BJ (cell line): ENCODE data around the gene TRAF3IP1. TPM values are rescaled to one million over a fixed set of nuclear protein-coding genes. Genes with fewer than 3 reads are reported as not detected.

Source experiments
- CTCF ChIA-PET: fragments of 350-600 bp; formaldehyde crosslinking; extraction: SDS; loops from one replicate; lab custom pipeline; 2021; ENCODE audit warnings: antibody characterized with exemption, inconsistent platforms; lab: Yijun Ruan, JAX
- POLR2A ChIA-PET: fragments of 300-600 bp; sonication (Branson Sonifier 250); formaldehyde crosslinking; extraction: SDS; loops from one replicate; lab custom pipeline; 2021; ENCODE audit warnings: antibody characterized with exemption; lab: Charles Lee
- DNase-seq: peaks from one replicate; pipeline ENCODE4 v3.0.0-alpha.2; 2011; ENCODE audit warnings: low read depth
- H3K27me3 ChIP-seq: 2 replicates; pipeline ENCODE4 v1.6.0; 2011; ENCODE audit warnings: low read length; ENCODE audit not compliant: control insufficient read depth, insufficient read depth
- H3K36me3 ChIP-seq: 2 replicates; pipeline ENCODE4 v1.5.1; 2011; ENCODE audit warnings: low read length; ENCODE audit not compliant: control insufficient read depth, insufficient read depth
- H3K4me3 ChIP-seq: 2 replicates; pipeline ENCODE4 v1.5.1; 2011; ENCODE audit warnings: low read depth, mild to moderate bottlenecking, control low read depth, low read length
- CTCF ChIP-seq: IDR thresholded peaks from 2 replicates; pipeline ENCODE4 v1.5.1; 2011; ENCODE audit warnings: low read depth, mild to moderate bottlenecking, control low read depth, inconsistent platforms, low read length, moderate library complexity; ENCODE audit not compliant: insufficient read depth
- polyA plus RNA-seq: library from polyadenylated mRNA; depleted of rRNA; stranded (reverse); fragments of >200 nt; gene quantifications from 2 replicates; pipeline ENCODE4 v1.2.3, GENCODE V29; 2011

TRAF3IP1 gene
- polyA plus RNA-seq, 1 experiment: 5.8 TPM

DNA sequence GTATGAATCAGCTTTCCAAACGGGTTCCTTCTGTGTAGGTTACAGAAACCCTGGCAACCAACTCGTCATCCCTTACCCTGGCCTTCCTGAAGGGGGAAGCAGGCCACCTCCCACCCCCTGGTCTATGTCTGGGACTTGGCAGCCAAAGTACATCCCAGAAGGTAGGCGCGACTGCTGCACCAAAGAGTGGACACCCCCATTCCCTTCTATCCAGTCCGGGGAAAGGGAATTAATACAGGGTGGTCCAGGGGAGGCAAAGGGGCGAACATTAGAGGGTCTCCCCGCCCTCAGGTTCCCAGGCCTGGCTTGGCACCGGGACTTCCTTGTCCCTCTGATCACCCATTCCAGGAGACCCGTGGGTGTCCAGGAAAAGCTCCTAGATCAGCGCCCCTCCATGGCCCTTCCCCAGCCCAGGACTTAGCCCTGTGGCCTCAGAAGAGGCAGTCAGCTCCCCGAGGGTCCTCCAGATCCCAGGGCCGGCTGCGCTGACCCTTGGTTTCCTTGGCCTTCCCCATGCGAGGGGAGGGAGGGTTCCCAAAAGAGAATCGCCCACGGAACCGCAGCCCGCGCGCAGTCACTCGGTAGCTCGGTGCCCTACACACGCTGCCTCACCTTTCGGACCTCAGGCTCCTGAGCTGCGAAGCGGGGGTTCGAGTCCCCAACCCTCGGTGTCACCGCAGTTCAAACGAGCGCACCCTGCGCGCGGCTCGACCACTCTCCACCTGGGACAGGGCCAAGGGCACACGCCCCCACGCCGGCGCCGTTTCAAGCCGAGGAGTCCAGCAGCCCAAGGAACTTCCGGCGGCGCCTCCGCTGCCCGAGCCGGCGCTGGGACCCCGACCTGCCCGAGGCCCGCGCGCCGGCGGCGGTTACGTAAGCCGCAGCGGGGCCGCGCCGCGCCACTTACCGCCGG, 32.3 kb upstream of the TRAF3IP1 start, which contains the start of gene PER2:
Gene PER2, minus strand, starts transcription at position 874 of the 913 bp plus-strand sequence. CDS start 10,674 bp downstream, outside the sequence.
- peak; percentile 29 for TF ChIP-seq CTCF
- peak; percentile 57 for DNase-seq
- H3K4me3 ChIP-seq: peak within 1 kb of the TSS; percentile 82
- CTCF ChIA-PET: interaction anchor here (0.6 to 2.3 kb wide), 5 partner anchors 10 to 429 kb away, joined by 3 to 7 read pairs (median 3); no protein-coding TSS in a partner anchor
- no peaks in the 10 kb centered on the region for H3K36me3 ChIP-seq
- POLR2A ChIA-PET: no interaction called here
- H3K27me3 ChIP-seq: no peaks in the 10 kb centered on the region

DNA sequence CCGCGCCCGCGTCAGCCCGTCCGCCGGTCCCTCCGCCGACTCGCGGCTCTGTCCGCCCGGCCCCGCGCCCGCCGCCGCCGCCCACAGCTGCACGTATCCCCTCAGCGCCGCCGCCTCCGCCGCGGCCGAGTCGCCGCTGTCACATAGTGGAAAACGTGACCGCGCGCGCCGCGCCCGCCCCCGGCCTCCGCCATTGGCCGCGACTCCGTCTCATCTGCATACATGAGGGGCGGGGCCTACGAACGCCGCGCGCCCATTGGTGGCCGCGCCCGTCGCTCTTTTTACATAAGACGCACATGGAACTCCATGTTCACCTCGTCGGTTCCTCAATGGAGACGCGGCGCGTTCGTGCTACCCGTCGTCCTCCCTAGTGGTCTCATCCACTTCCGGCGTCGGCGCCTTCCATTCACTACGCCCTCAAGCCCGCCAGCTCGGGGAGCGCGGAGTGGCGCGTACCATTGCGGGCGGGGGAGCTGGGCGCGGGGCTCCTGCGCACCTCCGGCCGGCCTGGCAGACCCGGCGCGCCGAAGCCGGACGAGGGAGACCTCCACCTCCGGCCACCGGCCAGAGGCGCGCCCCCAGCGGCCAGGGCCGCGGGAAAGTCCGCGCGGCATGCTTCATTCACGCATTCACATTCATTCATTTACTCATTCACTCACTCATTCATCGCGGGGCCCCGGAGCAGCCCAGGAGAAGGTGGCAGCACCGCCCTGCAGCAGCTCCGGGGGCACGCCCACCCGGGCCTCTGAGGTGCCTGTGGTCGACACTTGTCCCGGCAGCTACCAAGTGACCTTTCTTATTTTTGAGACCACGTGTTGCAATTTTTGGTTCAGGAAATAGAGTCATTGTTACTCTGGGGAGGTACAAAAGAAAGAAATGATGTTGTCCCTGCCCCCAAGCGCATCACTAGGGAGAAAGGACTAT, 31.4 kb upstream of the TRAF3IP1 start:
- DNase-seq: peak; percentile 93
- H3K36me3 ChIP-seq: no peaks in the 10 kb centered on the region
- ChIA-PET POLR2A (no interaction called here), CTCF (interaction anchor here (0.6 to 2.3 kb wide), 6 partner anchors 11 to 34 kb away, joined by 3 to 7 read pairs (median 3); no protein-coding TSS in a partner anchor)
- peak; percentile 43; the same call in 1 of the 2 replicates for TF ChIP-seq CTCF
- no peaks in the 10 kb centered on the region for H3K27me3 ChIP-seq
- H3K4me3 ChIP-seq: peak overlapping the region; percentile 82

DNA sequence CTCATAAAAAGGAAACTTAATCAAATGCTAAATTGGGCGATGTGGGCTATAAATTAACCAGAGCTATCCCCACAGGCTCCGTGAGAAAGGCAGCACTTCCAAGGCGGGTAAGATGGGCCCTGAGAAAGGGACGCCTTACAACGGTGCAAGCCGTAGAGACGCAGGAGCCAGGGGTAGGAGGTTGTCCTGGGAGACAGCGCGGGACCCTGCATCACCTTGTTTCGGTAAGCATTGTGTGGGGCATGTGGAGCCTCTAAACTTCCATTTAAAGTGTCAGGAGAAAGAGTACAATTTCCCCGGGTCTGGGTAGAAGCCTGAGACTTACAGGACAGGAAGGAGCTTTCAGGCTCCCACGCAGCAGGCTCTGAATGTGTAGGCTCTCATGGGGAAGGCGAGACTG, 30.7 kb upstream of the TRAF3IP1 start:
- ChIA-PET POLR2A (no interaction called here), CTCF (interaction anchor here (0.7 to 1.3 kb wide), 3 partner anchors 11 to 33 kb away, joined by 3 read pairs; no protein-coding TSS in a partner anchor)
- TF ChIP-seq CTCF: no peak
- no peaks in the 10 kb centered on the region for H3K36me3 ChIP-seq
- peak overlapping the region; percentile 82 for H3K4me3 ChIP-seq
- no peak for DNase-seq
- H3K27me3 ChIP-seq: peaks cover 2% of the 10 kb centered on the region

DNA sequence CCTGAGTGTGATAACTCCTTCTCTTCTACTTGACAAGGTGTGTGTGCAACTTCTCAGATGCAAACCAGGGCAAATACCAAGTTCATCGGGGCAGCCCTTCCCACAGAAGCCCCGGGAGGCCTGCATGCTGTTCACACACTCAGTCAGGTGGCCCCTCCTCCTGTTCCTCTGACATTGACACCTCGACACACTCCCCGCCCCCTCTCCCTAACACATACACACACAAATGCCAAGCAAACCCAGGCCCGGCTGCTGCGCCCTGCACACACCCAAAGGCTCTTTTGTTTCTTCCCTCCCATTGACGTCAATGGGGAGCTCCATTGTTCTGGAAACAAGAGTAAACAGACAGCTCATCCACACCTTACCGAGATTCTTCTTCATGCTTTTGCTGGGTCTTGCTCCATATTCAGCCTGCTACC, 30.2 kb upstream of the TRAF3IP1 start:
- no peaks in the 10 kb centered on the region for H3K36me3 ChIP-seq
- CTCF ChIA-PET: interaction anchor here (0.7 to 1.3 kb wide), 2 partner anchors 10 to 24 kb away, joined by 3 read pairs; no protein-coding TSS in a partner anchor
- DNase-seq: no peak
- POLR2A ChIA-PET: no interaction called here
- peaks cover 7% of the 10 kb centered on the region for H3K27me3 ChIP-seq
- TF ChIP-seq CTCF: no peak
- no peak overlapping the region for H3K4me3 ChIP-seq
